ENCODE measurements around the gene INHBA. TPM values are rescaled to one million over a fixed set of nuclear protein-coding genes. Genes with fewer than 3 reads are reported as not detected.
A peak's percentile ranks its signal among the peaks of the same experiment; 100 is the strongest.

INHBA gene
- total and polyA plus RNA-seq, 8 donors, result 0.81 to 16.7 (median 1.1) TPM

GRCh38 chr7:41716691-41717090, 13.8 kb upstream of the INHBA start:
- ATAC-seq (no peak), DNase-seq (no peak)
- Histone ChIP-seq H3K4me1 (no peaks in the 10 kb centered on the region), H3K27ac (no peak overlapping the region), H3K36me3 (no peaks in the 10 kb centered on the region), H3K9me3 (no peaks in the 10 kb centered on the region), H3K4me3 (no peak overlapping the region), H3K27me3 (no peaks in the 10 kb centered on the region)
- TF ChIP-seq CTCF (IDR thresholded peaks at IDR 0.05), result no peak
- intact Hi-C loops (cut with DNase I), result no loop called here

- no peak overlapping the region for H3K27ac ChIP-seq
- H3K4me3 ChIP-seq, result no peak overlapping the region
- no peaks in the 10 kb centered on the region for H3K4me1 ChIP-seq
- no peak for TF ChIP-seq CTCF (IDR thresholded peaks at IDR 0.05)
- ATAC-seq (no peak), DNase-seq (no peak)
- H3K9me3 ChIP-seq, result no peaks in the 10 kb centered on the region
- H3K36me3 ChIP-seq, result no peaks in the 10 kb centered on the region
- H3K27me3 ChIP-seq, result no peaks in the 10 kb centered on the region
- intact Hi-C loops (cut with DNase I), result no loop called here
These were observed 12.1 kb upstream of the INHBA start for GRCh38 chr7:41715000-41715399.

- intact Hi-C loops (cut with DNase I), result no loop called here
- Histone ChIP-seq H3K36me3 (no peaks in the 10 kb centered on the region), H3K4me3 (no peak overlapping the region), H3K4me1 (peaks cover 0 to 4% of the 10 kb centered on the region in 2 donors), H3K27me3 (no peaks in the 10 kb centered on the region), H3K27ac (no peak overlapping the region), H3K9me3 (no peaks in the 10 kb centered on the region)
- DNase-seq (no peak), ATAC-seq (peak; percentile 93)
- TF ChIP-seq CTCF (IDR thresholded peaks at IDR 0.05), result peak; percentile 21 to 41
These were observed 8.6 kb upstream of the INHBA start for GRCh38 chr7:41711283-41712064.

GRCh38 chr7:41710838-41711237, 7.9 kb upstream of the INHBA start:
- ATAC-seq (no peak), DNase-seq (no peak)
- Histone ChIP-seq H3K9me3 (no peaks in the 10 kb centered on the region), H3K4me1 (peaks cover 0 to 8% of the 10 kb centered on the region in 2 donors), H3K27ac (no peak overlapping the region), H3K36me3 (no peaks in the 10 kb centered on the region), H3K27me3 (no peaks in the 10 kb centered on the region), H3K4me3 (no peak overlapping the region)
- intact Hi-C loops (cut with DNase I), result no loop called here
- TF ChIP-seq CTCF (IDR thresholded peaks at IDR 0.05), result no peak

- no peak for DNase-seq
- H3K36me3 ChIP-seq, result no peaks in the 10 kb centered on the region
- intact Hi-C loops (cut with DNase I), result no loop called here
- peaks cover 0 to 17% of the 10 kb centered on the region in 2 donors for H3K4me1 ChIP-seq
- H3K9me3 ChIP-seq, result no peaks in the 10 kb centered on the region
- no peaks in the 10 kb centered on the region for H3K27me3 ChIP-seq
- no peak overlapping the region for H3K4me3 ChIP-seq
- ATAC-seq, result no peak
- TF ChIP-seq CTCF (IDR thresholded peaks at IDR 0.05), result no peak
- H3K27ac ChIP-seq, result no peak overlapping the region
These were observed 6.7 kb upstream of the INHBA start for GRCh38 chr7:41709621-41710020.

All from left lung (tissue), 10 donors.